Cardiac fibroblast (primary cell): ENCODE data around the gene LENG8.

Source experiments
- DNase-seq, 2 donors: peaks; one replicate each; pipeline versions ENCODE4 v3.0.0 to v3.0.0-alpha.2; 2010; ENCODE audit warnings: low read depth in 2 of 2
- H3K4me3 ChIP-seq, 2 donors: replicated peaks in 1 of 2; 1 replicate in 1 of 2; 2 replicates in 1 of 2; pipeline ENCODE4 v1.5.1; 2011; ENCODE audit warnings: low read depth in 2 of 2, low read length in 2 of 2, mild to moderate bottlenecking in 2 of 2, moderate library complexity in 1 of 2
- TF ChIP-seq, protein P1 (sequence below): IDR thresholded peaks from one replicate; pipeline ENCODE4 v1.5.1; 2011; ENCODE audit warnings: low read depth, mild to moderate bottlenecking, low read length, inconsistent platforms

The LENG8 gene

DNA sequence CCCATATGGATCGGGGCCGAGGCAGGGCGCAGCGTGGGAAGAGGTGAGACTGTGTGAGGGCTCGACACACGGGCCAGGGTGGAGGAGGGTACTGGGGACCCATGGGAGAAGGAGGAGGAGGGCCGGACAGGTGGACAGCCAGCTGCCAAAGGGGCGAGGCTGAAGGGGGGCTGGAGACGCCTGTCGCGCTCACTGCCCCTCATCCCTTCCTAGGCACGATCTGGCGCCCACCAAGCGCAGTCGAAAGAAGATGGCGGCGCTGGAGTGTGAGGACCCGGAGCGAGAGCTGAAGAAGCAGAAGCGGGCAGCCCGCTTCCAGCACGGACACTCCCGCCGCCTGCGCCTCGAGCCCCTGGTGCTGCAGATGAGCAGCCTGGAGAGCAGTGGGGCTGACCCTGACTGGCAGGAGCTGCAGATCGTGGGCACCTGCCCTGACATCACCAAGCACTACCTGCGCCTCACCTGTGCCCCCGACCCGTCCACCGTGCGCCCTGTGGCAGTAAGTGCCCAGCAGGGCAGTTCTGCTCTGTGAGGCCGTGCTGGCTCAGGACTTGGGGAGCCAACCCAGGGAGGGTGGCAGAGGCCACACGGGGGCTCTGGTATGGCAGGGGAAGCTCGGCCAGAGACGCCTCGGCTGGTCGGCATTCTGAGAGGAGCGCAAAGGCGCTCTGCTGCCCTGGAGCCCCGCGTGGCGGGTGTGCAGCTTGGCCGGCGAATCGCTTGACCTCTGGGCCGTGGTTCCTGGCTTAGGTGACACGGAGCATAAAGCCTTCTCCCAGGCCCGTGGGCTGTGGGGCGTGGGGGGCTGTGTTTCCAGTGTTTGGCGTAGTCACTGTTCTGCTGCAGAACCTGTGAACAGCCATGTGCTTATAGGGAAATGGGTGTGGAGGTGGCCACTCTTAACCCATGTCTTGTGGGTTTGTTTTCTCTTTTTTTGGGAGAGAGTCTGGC, 7.7 kb downstream of the LENG8 start:
- DNase-seq = no peak
- no peak overlapping the region for H3K4me3 ChIP-seq
- TF ChIP-seq, protein P1, sequence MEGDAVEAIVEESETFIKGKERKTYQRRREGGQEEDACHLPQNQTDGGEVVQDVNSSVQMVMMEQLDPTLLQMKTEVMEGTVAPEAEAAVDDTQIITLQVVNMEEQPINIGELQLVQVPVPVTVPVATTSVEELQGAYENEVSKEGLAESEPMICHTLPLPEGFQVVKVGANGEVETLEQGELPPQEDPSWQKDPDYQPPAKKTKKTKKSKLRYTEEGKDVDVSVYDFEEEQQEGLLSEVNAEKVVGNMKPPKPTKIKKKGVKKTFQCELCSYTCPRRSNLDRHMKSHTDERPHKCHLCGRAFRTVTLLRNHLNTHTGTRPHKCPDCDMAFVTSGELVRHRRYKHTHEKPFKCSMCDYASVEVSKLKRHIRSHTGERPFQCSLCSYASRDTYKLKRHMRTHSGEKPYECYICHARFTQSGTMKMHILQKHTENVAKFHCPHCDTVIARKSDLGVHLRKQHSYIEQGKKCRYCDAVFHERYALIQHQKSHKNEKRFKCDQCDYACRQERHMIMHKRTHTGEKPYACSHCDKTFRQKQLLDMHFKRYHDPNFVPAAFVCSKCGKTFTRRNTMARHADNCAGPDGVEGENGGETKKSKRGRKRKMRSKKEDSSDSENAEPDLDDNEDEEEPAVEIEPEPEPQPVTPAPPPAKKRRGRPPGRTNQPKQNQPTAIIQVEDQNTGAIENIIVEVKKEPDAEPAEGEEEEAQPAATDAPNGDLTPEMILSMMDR = no peak

GRCh38 chr19:54457773-54458647, 9.0 kb downstream of the LENG8 start:
- TF ChIP-seq, protein P1 = no peak
- H3K4me3 ChIP-seq = no peak overlapping the region
- no peak for DNase-seq

- no peak for DNase-seq
- no peak overlapping the region for H3K4me3 ChIP-seq
- TF ChIP-seq, protein P1 = no peak
Measured at GRCh38 chr19:54458648-54459281, 9.8 kb downstream of the LENG8 start.

GRCh38 chr19:54459282-54460229, 10.6 kb downstream of the LENG8 start:
- no peak for DNase-seq
- TF ChIP-seq, protein P1 = no peak
- H3K4me3 ChIP-seq = no peak overlapping the region

DNA sequence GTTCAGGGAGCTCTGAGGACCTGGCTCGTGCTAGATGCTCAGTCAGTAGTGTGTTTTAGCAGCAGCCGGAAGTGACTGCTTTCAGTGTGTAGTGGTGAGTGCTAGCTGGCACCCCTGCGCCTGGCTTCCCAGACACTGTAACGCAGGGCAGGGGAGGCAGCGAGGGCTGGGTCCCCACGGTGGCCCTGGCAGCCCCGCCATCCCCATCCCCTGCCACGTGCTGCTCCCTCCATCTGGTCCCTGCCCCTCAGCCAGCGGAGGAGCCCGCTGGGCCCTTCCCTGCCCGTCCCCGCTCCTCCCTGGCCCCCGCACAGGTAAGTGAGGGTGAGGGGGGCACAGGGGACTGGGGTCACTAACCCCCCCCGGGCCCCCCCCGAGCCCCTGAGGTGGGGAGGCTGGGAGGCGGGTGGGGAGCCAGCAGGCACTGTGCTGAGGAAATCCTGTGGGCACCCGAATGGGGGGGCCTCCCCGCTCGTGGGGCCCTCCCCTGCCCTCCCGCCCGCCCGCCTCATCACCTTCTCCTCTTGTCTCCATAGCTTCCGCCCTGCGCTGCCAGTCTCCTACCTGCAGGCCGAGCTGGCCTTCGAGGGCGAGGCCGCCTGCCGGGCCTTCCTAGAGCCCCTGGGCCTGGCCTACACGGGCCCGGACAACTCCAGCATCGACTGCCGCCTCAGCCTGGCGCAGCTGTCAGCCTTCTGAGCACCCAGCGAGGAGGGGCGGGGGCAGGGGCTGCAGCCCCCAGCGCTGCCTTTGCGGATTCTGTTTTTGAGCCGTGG, 11.4 kb downstream of the LENG8 start:
- H3K4me3 ChIP-seq = no peak overlapping the region
- TF ChIP-seq, protein P1 = no peak
- no peak for DNase-seq
